Activated CD8-positive, alpha-beta memory T cell treated with anti-CD3 and anti-CD28 coated beads, Interleukin-2, amount 10 ng/mL, durations not matched to agents 7 days and 5 days (primary cell): ENCODE results near the gene FNBP1L. TPM values are rescaled to one million over a fixed set of nuclear protein-coding genes. Genes with fewer than 3 reads are reported as not detected.
"Not testable (repeated sequence)": the region's sequence is repeated elsewhere in the genome, so short reads cannot be mapped to it uniquely, and the experiment has no call there.

Experiments
- ATAC-seq: fragments of 150-1000 bp; cut with Tn5 transposase; one replicate; pipeline ENCODE4 v1.10.0; 2021; ENCODE audit warnings: moderate library complexity
- CTCF ChIA-PET: fragments of 350-600 bp; sonication (Branson Sonifier 250); formaldehyde crosslinking; loops from one replicate; lab custom pipeline; 2021; ENCODE audit warnings: antibody characterized with exemption; lab: Charles Lee
- DNase-seq: peaks from one replicate; pipeline ENCODE4 v3.0.0-alpha.2; 2020
- H3K27ac Mint-ChIP-seq: one replicate; pipeline ENCODE4 v1.8.0; 2021; ENCODE audit warnings: mild to moderate bottlenecking, mixed read lengths
- H3K27me3 Mint-ChIP-seq: one replicate; pipeline ENCODE4 v1.8.0; 2021; ENCODE audit warnings: mixed read lengths
- H3K36me3 Mint-ChIP-seq: one replicate; pipeline ENCODE4 v1.8.0; 2021; ENCODE audit warnings: mild to moderate bottlenecking, mixed read lengths
- H3K4me1 Mint-ChIP-seq: one replicate; pipeline ENCODE4 v1.8.0; 2021; ENCODE audit warnings: mixed read lengths
- H3K4me3 Mint-ChIP-seq: one replicate; pipeline ENCODE4 v1.8.0; 2021; ENCODE audit warnings: mild to moderate bottlenecking, moderate library complexity, mixed read lengths
- H3K9me3 Mint-ChIP-seq: one replicate; pipeline ENCODE4 v1.8.0; 2022; ENCODE audit warnings: low read depth, mixed read lengths
- total RNA-seq, 2 experiments: library from RNA; stranded (reverse); gene quantifications; one replicate each; pipeline ENCODE4 v1.2.3, GENCODE V29; 2021

The FNBP1L gene
- total RNA-seq, 2 experiments from 2014 or later: 0.12 to 0.42 TPM

GRCh38 chr1:93533677-93534076 lies 85.8 kb downstream of the FNBP1L start:
- CTCF ChIA-PET: no interaction called here
- H3K4me1 Mint-ChIP-seq: no peaks in the 10 kb centered on the region
- no peak for DNase-seq
- no peaks in the 10 kb centered on the region for H3K36me3 Mint-ChIP-seq
- ATAC-seq: no peak
- H3K27me3 Mint-ChIP-seq: peaks cover 24% of the 10 kb centered on the region
- H3K9me3 Mint-ChIP-seq: no peaks in the 10 kb centered on the region
- H3K27ac Mint-ChIP-seq: no peak overlapping the region
- H3K4me3 Mint-ChIP-seq: no peak overlapping the region

GRCh38 chr1:93537396-93537795 lies 89.5 kb downstream of the FNBP1L start:
- ATAC-seq (no peak), DNase-seq (no peak)
- Mint-ChIP-seq H3K9me3 (no peaks in the 10 kb centered on the region), H3K4me3 (no peak overlapping the region), H3K36me3 (no peaks in the 10 kb centered on the region), H3K27ac (no peak overlapping the region), H3K27me3 (peaks cover 32% of the 10 kb centered on the region), H3K4me1 (no peaks in the 10 kb centered on the region)
- CTCF ChIA-PET: no interaction called here

DNA sequence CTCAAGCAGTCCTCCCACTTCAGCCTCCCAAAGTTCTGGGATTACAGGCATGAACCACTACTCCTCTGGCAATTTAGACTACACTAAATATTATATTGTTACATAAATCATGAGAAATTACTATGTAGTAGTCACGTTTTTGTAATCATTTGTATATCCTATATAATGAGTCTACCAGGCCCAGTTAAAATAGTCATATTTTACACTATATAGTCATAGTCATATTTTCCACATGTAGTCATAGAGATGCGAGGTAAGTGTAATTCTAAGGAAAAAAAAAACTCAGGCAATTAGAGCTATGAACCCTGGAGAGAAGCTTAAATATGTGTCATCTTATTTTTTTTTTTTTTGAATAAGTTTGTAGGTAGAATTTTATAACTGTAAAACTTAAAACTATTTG lies 90.0 kb downstream of the FNBP1L start:
- Mint-ChIP-seq H3K27me3 (peaks cover 32% of the 10 kb centered on the region), H3K4me1 (no peaks in the 10 kb centered on the region), H3K36me3 (no peaks in the 10 kb centered on the region), H3K4me3 (no peak overlapping the region), H3K9me3 (no peaks in the 10 kb centered on the region), H3K27ac (no peak overlapping the region)
- no peak for DNase-seq
- CTCF ChIA-PET: no interaction called here
- no peak for ATAC-seq

DNA sequence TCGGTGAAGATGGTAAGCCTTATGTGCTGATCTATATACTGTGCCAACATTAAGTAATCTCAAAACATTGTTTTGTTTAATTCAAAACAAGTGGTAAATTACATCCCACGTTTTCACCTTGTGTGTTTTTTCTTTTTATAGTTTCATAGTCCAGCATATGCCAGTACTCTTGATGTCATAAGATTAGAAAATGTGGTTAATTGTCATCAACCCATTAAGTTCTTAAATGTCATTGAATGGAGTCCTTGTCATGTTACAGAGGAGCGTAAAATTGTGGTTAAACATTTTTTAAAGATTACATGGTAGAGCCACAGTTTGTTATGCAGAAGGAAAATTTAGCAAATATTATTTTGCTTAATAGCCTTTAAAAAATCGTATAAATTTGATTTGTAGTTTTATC lies 93.1 kb downstream of the FNBP1L start:
- H3K9me3 Mint-ChIP-seq: no peaks in the 10 kb centered on the region
- no peak for ATAC-seq
- peaks cover 29% of the 10 kb centered on the region for H3K27me3 Mint-ChIP-seq
- H3K36me3 Mint-ChIP-seq: no peaks in the 10 kb centered on the region
- H3K4me3 Mint-ChIP-seq: no peak overlapping the region
- CTCF ChIA-PET: no interaction called here
- DNase-seq: no peak
- H3K4me1 Mint-ChIP-seq: no peaks in the 10 kb centered on the region
- H3K27ac Mint-ChIP-seq: no peak overlapping the region

GRCh38 chr1:93542398-93542797 lies 94.5 kb downstream of the FNBP1L start:
- ATAC-seq (no peak), DNase-seq (no peak)
- H3K4me3 Mint-ChIP-seq: no peak overlapping the region
- CTCF ChIA-PET: interaction anchor here (0.6 to 0.7 kb wide), 3 partner anchors 132 to 312 kb away, joined by 3 to 5 read pairs (median 4); no protein-coding TSS in a partner anchor
- no peaks in the 10 kb centered on the region for H3K9me3 Mint-ChIP-seq
- no peak overlapping the region for H3K27ac Mint-ChIP-seq
- no peaks in the 10 kb centered on the region for H3K4me1 Mint-ChIP-seq
- no peaks in the 10 kb centered on the region for H3K36me3 Mint-ChIP-seq
- H3K27me3 Mint-ChIP-seq: peaks cover 26% of the 10 kb centered on the region

GRCh38 chr1:93546162-93546863 lies 98.4 kb downstream of the FNBP1L start:
- ATAC-seq (no peak), DNase-seq (no peak)
- CTCF ChIA-PET: no interaction called here
- H3K36me3 Mint-ChIP-seq: no peaks in the 10 kb centered on the region
- peaks cover 22% of the 10 kb centered on the region for H3K27me3 Mint-ChIP-seq
- no peak overlapping the region for H3K27ac Mint-ChIP-seq
- no peak overlapping the region for H3K4me3 Mint-ChIP-seq
- no peaks in the 10 kb centered on the region for H3K4me1 Mint-ChIP-seq
- H3K9me3 Mint-ChIP-seq: no peaks in the 10 kb centered on the region

DNA sequence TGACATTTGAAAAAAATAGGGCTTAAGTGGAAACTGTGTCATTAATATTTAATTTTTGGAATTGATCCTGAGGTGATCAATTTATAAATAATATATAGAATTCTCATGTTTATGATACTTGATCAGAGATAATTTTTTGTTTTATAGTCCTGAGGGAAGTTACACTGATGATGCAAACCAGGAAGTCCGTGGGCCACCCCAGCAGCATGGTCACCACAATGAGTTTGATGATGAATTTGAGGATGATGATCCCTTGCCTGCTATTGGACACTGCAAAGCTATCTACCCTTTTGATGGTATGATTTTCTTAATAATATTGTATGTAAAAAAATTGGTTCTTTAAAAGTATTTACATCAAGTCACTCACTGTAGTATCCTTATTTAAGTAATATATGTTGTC lies 101.2 kb downstream of the FNBP1L start:
- no peak for DNase-seq
- Mint-ChIP-seq H3K36me3 (no peaks in the 10 kb centered on the region), H3K4me1 (no peaks in the 10 kb centered on the region), H3K9me3 (no peaks in the 10 kb centered on the region), H3K27me3 (peaks cover 34% of the 10 kb centered on the region), H3K4me3 (no peak overlapping the region), H3K27ac (no peak overlapping the region)
- ATAC-seq: no peak
- CTCF ChIA-PET: no interaction called here

DNA sequence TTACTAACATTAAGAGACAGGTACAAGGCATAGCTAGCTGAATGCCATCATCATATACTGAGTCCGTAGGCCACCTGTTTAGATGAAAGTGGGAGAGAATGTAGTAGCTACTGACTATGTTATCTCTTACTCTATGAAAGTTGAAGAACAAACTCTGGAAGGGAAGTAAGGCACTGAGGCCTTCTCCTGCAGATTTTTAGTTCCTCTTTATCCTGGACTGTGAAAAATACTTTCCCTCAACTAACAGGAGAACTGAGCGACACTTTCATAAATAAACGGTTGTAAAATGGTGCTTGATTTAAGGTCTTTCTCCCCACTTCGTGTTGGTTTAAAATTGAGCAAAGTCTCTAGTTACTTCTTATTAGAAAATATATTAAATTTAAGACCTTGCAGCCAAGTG lies 101.9 kb downstream of the FNBP1L start:
- Mint-ChIP-seq H3K9me3 (no peaks in the 10 kb centered on the region), H3K4me1 (no peaks in the 10 kb centered on the region), H3K27ac (no peak overlapping the region), H3K36me3 (no peaks in the 10 kb centered on the region), H3K27me3 (peaks cover 38% of the 10 kb centered on the region), H3K4me3 (no peak overlapping the region)
- CTCF ChIA-PET: no interaction called here
- DNase-seq: no peak
- no peak for ATAC-seq

DNA sequence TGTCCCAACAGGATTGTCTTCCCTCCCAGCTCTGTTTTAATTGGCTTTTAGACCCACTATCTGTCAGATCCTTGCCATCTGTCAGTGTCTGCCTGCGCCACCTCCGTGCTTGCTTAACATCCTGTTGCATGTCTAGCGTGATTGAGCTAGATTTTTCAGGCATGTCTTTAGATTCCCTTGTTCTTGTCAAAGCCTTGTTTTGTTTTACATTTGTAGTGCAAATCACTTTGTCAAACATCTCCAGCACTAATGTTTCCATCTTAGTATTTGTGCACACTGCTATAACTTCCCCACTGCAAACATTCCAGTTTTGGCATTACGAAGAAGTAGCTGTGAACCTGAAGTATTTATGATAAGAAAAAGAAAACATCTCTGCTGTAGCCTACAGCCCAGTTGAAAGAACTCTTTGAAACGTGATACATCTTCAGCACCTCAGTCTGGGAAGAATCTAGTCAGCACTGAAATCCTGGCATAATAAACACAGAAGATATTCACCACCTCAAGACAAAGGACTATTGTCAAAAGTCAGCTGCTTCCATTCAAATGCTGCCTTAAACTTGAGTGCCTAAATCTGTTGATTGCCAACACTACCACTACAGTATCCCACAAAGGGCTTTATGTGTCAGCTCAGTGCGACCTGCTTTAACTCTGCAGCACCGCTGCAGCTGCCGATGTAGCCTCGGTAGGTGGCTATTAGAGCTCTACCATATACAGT lies 105.0 kb downstream of the FNBP1L start:
- H3K27me3 Mint-ChIP-seq: peaks cover 39% of the 10 kb centered on the region
- H3K9me3 Mint-ChIP-seq: no peaks in the 10 kb centered on the region
- CTCF ChIA-PET: interaction anchor here (0.6 kb wide), 1 partner anchor 11 kb away, joined by 3 read pairs; no protein-coding TSS in a partner anchor
- peaks cover 5% of the 10 kb centered on the region for H3K4me1 Mint-ChIP-seq
- no peak overlapping the region for H3K27ac Mint-ChIP-seq
- DNase-seq (no peak), ATAC-seq (no peak)
- H3K4me3 Mint-ChIP-seq: no peak overlapping the region
- H3K36me3 Mint-ChIP-seq: no peaks in the 10 kb centered on the region

- ATAC-seq, DNase-seq, CTCF ChIA-PET, H3K36me3 Mint-ChIP-seq, H3K4me3 Mint-ChIP-seq, H3K4me1 Mint-ChIP-seq, H3K9me3 Mint-ChIP-seq, H3K27ac Mint-ChIP-seq: not testable (repeated sequence)
- H3K27me3 Mint-ChIP-seq: peaks cover 39% of the 10 kb centered on the region
Measured at GRCh38 chr1:93553886-93554490, 106.1 kb downstream of the FNBP1L start.

GRCh38 chr1:93554883-93555872 lies 107.3 kb downstream of the FNBP1L start:
- Mint-ChIP-seq H3K9me3 (no peaks in the 10 kb centered on the region), H3K4me3 (no peak overlapping the region), H3K36me3 (no peaks in the 10 kb centered on the region), H3K27ac (no peak overlapping the region), H3K27me3 (peaks cover 39% of the 10 kb centered on the region), H3K4me1 (peaks cover 5% of the 10 kb centered on the region)
- ATAC-seq: no peak
- no peak for DNase-seq
- CTCF ChIA-PET: interaction anchor here (1.0 kb wide), 1 partner anchor 33 kb away, joined by 3 read pairs; no protein-coding TSS in a partner anchor

DNA sequence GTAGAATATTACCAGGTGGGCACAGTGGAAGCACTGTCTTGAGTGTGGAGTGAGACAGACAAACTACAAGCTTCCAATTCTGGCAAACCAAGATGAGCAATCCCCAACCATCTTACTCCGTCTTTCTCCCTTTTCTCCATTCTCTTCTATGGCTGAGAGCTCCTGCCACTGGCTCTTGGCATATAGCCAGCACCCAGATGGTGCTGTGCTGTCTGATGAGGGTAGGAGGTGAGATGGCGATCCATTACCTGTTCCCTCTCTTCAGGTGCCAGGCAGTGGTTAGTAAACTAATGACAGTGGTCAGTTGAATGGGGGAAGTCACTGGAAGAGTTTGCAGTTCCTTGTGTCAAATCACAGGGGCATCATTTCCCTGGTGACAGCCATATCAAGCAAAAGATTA lies 108.4 kb downstream of the FNBP1L start:
- peaks cover 5% of the 10 kb centered on the region for H3K4me1 Mint-ChIP-seq
- ATAC-seq (no peak), DNase-seq (no peak)
- H3K27me3 Mint-ChIP-seq: peaks cover 32% of the 10 kb centered on the region
- no peak overlapping the region for H3K4me3 Mint-ChIP-seq
- CTCF ChIA-PET: interaction anchor here (1.0 kb wide), 1 partner anchor 34 kb away, joined by 3 read pairs; no protein-coding TSS in a partner anchor
- no peak overlapping the region for H3K27ac Mint-ChIP-seq
- no peaks in the 10 kb centered on the region for H3K36me3 Mint-ChIP-seq
- H3K9me3 Mint-ChIP-seq: no peaks in the 10 kb centered on the region

DNA sequence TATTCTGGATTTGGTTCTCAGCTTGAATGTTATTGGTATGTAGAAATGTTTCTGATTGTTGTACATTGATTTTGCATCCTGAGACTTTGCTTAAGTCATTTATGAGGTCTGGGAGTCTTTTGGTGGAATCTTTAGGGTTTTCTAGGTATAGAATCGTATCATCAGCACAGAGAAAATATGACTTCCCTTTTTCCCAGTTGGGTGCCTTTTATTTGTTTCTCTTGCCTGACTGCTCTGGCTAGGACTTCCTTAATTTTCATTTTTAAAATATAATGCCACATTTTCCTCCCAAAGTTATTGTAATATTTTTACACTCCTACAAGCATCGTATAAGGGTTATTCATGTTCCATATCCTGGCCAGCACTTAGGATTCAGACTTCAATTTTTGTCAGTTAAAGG lies 111.1 kb downstream of the FNBP1L start:
- Mint-ChIP-seq H3K27me3 (peaks cover 16% of the 10 kb centered on the region), H3K4me1 (peaks cover 5% of the 10 kb centered on the region), H3K9me3 (no peaks in the 10 kb centered on the region), H3K36me3 (no peaks in the 10 kb centered on the region), H3K4me3 (no peak overlapping the region), H3K27ac (no peak overlapping the region)
- ATAC-seq (no peak), DNase-seq (no peak)
- CTCF ChIA-PET: no interaction called here
